Prostate gland (tissue), 2 donors: ENCODE data around the gene MXRA5. TPM values are rescaled to one million over a fixed set of nuclear protein-coding genes. Genes with fewer than 3 reads are reported as not detected.

Experiments
- DNase-seq: peaks from one replicate; pipeline ENCODE4 v3.0.0-alpha.2; 2019; ENCODE audit warnings: low spot score
- H3K27ac ChIP-seq, 2 donors: fragments of 200-600 bp; sonication (generic); 2 replicates each; pipeline ENCODE4 v1.5.1; 2017 to 2019
- H3K27me3 ChIP-seq: fragments of 200-600 bp; sonication (generic); replicated peaks from 2 replicates; pipeline ENCODE4 v1.5.1; 2019; ENCODE audit not compliant: insufficient read depth
- H3K36me3 ChIP-seq, 2 donors: fragments of 200-600 bp; sonication (generic); 1 replicate in 1 of 2; 2 replicates in 1 of 2; pipeline versions ENCODE4 v1.5.1 to v1.8.1; 2017 to 2019
- H3K4me1 ChIP-seq: fragments of 200-600 bp; sonication (generic); replicated peaks from 2 replicates; pipeline ENCODE4 v1.5.1; 2019
- H3K4me3 ChIP-seq, 2 donors: fragments of 200-600 bp; sonication (generic); 2 replicates each; pipeline ENCODE4 v1.5.1; 2017 to 2019
- H3K9me3 ChIP-seq: fragments of 200-600 bp; sonication (generic); 2 replicates; pipeline ENCODE4 v1.5.1; 2017
- POLR2A ChIP-seq: fragments of 450-650 bp; IDR thresholded peaks from one replicate; pipeline ENCODE4 v1.6.1; 2016; ENCODE audit warnings: antibody characterized with exemption, mild to moderate bottlenecking
- POLR2AphosphoS5 ChIP-seq: sonication (generic); formaldehyde crosslinking; IDR thresholded peaks from one replicate; pipeline ENCODE4 v1.6.1; 2017; ENCODE audit warnings: antibody characterized with exemption
- WGBS: methylation state at CpG from one replicate; pipeline ENCODE4 v1.1.5; 2018; 5-methylcytosine and 5-hydroxymethylcytosine counted together
- intact Hi-C: fragments of 100-400 bp; cut with DNase I; formaldehyde crosslinking; loops from one replicate; pipeline ENCODE4 v1.14.2; 2022
- total RNA-seq, 2 donors: library from RNA; depleted of rRNA; stranded (reverse); fragments of >200 nt; gene quantifications; one replicate each; pipeline ENCODE4 v1.1.0, GENCODE V29; 2016
- TF ChIP-seq, protein P1 (sequence below), 4 experiments: fragments of 200-600 bp in 2 of 4; fragments of 450-650 bp in 2 of 4; sonication (generic) in 2 of 4; IDR thresholded peaks; 1 replicate in 3 of 4; 2 replicates in 1 of 4; pipeline ENCODE4 v1.5.1; 2016 to 2019; ENCODE audit warnings: antibody characterized with exemption in 4 of 4, mild to moderate bottlenecking in 2 of 4, moderate library complexity in 2 of 4

Gene MXRA5
- total RNA-seq, 2 donors from 2014 or later = 7.4 to 13.1 TPM

DNA sequence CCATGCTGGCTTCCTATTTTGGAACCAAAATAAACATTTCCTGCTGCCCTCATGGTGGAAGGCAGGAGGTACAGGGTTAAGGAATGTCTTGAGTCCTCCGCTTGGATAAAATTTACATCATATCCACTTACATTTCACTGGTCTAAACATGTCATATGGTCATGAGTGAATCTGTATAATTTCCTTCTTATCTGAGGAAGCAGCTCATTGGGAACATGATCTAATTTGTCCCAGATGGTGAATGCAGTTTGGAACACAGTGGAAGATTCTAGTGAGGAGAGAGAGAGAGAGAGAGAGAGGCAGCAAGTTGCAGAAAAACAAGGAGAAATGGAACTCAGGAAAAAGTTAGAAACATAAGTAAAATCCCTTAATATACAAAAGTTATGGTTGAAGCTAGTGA, 46.8 kb downstream of the MXRA5 start:
- no peak for DNase-seq
- intact Hi-C loops = no loop called here
- Histone ChIP-seq H3K36me3 (no peaks in the 10 kb centered on the region), H3K27ac (no peak overlapping the region), H3K9me3 (no peaks in the 10 kb centered on the region), H3K27me3 (no peaks in the 10 kb centered on the region), H3K4me1 (no peaks in the 10 kb centered on the region), H3K4me3 (no peak overlapping the region)
- WGBS = 56% methylated on average over 1 of the region's 1 CpG
- TF ChIP-seq POLR2A = no peak
- no peak for TF ChIP-seq POLR2AphosphoS5
- TF ChIP-seq, protein P1, sequence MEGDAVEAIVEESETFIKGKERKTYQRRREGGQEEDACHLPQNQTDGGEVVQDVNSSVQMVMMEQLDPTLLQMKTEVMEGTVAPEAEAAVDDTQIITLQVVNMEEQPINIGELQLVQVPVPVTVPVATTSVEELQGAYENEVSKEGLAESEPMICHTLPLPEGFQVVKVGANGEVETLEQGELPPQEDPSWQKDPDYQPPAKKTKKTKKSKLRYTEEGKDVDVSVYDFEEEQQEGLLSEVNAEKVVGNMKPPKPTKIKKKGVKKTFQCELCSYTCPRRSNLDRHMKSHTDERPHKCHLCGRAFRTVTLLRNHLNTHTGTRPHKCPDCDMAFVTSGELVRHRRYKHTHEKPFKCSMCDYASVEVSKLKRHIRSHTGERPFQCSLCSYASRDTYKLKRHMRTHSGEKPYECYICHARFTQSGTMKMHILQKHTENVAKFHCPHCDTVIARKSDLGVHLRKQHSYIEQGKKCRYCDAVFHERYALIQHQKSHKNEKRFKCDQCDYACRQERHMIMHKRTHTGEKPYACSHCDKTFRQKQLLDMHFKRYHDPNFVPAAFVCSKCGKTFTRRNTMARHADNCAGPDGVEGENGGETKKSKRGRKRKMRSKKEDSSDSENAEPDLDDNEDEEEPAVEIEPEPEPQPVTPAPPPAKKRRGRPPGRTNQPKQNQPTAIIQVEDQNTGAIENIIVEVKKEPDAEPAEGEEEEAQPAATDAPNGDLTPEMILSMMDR (IDR thresholded peaks at IDR 0.05) = no peak

DNA sequence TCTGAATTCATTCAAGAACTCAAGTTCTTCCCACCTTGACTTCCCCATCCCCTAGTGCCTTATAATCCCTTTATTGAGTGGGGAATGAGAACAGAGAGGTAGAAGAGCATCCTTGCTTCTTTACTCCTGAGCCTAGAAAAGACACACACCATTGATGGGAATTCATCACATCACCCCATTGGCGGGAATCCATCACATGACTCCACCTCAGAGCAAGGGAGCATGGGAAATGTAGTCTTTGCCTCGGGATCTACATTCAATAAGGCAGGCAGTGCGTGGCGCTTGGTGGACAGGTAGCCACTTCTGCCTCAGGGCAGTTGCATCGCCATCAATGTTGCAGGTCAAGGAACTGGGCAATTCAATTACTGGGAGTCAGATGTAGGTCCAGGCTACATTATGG, 50.7 kb downstream of the MXRA5 start:
- DNase-seq = no peak
- 88% methylated on average over 5 of the region's 5 CpGs for WGBS
- no peak overlapping the region for H3K4me3 ChIP-seq
- H3K27ac ChIP-seq = no peak overlapping the region
- TF ChIP-seq POLR2AphosphoS5 (no peak), POLR2A (no peak)
- TF ChIP-seq, protein P1 (IDR thresholded peaks at IDR 0.05) = no peak
- H3K36me3 ChIP-seq = no peaks in the 10 kb centered on the region
- no peaks in the 10 kb centered on the region for H3K27me3 ChIP-seq
- no peaks in the 10 kb centered on the region for H3K9me3 ChIP-seq
- no peaks in the 10 kb centered on the region for H3K4me1 ChIP-seq
- intact Hi-C loops = no loop called here

DNA sequence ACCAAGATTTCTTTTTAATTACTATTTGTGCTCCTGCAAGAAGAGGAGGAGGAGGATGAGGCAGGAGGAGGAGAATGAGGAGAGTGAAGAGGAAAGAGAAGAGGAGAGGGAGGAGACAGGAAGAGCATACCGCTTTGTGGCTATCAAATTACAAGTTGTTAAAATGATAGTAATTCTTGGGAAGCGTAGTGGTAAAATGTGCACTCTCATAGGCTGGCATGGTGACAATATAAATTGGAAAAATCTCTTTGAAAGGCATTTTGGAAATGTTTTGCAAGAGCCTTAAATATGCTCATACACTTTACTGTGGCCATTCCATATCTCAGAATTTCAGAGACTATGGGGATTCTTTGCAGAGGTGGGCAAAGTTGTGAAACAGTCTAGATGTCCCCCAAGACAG, 53.2 kb downstream of the MXRA5 start:
- intact Hi-C loops = no loop called here
- no peak overlapping the region for H3K4me3 ChIP-seq
- no peaks in the 10 kb centered on the region for H3K9me3 ChIP-seq
- no peaks in the 10 kb centered on the region for H3K4me1 ChIP-seq
- DNase-seq = no peak
- H3K27ac ChIP-seq = no peak overlapping the region
- 33% methylated on average over 2 of the region's 2 CpGs for WGBS
- TF ChIP-seq POLR2AphosphoS5 (no peak), POLR2A (no peak)
- TF ChIP-seq, protein P1 (IDR thresholded peaks at IDR 0.05) = no peak
- no peaks in the 10 kb centered on the region for H3K27me3 ChIP-seq
- no peaks in the 10 kb centered on the region for H3K36me3 ChIP-seq

DNA sequence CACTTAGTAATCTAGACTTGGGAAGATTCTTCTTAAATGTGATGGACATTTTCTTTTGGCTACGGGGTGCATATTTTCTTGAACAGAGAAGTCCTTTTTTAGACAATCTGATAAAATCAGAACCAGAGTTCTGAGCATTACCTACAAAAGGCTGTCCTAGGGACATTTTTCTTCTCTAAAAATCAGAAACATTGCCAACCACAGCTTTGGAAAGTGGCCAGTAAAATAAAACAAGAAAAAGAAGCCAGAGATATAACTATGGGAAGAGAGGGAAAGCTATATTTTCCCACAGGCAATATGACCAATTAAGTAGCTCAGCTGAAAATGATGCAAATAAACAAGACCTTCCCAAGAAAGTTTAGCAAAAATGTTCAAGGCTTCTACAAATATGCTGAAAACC, 55.9 kb downstream of the MXRA5 start:
- Histone ChIP-seq H3K27me3 (no peaks in the 10 kb centered on the region), H3K4me3 (no peak overlapping the region), H3K4me1 (no peaks in the 10 kb centered on the region), H3K9me3 (no peaks in the 10 kb centered on the region), H3K27ac (no peak overlapping the region), H3K36me3 (no peaks in the 10 kb centered on the region)
- WGBS = 31% methylated on average over 1 of the region's 1 CpG
- intact Hi-C loops = no loop called here
- TF ChIP-seq, protein P1 (IDR thresholded peaks at IDR 0.05) = no peak
- no peak for TF ChIP-seq POLR2AphosphoS5
- no peak for TF ChIP-seq POLR2A
- DNase-seq = no peak

DNA sequence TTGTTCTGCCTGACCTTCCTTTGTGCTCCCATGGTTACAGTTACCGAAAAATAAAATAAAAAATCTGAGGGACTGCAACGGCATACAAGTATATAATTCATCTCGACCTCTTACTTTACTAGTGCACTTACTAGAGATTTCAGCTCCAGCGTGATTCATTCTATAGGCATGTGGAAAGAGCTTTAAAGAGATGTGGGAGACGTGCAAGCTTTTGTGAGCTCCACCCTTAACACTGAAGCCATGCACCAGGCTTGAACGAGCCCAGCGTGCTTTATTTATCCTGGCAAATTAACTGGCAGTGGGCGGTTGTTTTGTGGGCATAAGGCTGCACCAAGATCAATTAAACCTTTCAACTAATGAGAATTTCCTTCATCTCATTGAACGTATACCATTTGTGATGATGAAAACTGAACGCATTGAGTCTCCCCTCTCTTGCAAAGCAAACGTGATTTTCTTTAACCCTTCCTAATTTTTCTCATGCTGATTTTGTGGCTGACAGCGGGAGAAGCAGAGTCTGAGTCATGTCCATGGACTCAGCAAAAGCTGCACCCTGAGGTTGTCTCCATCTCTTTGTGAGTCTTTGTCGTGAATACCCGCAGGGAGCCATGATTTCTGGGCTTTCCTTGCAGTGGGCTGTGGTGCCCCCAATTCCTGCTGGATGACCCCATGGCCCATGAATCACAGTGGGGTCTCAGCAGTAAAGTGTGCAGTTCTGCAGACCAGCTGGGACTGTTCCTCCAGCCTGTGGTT, 60.1 kb downstream of the MXRA5 start:
- Histone ChIP-seq H3K9me3 (no peaks in the 10 kb centered on the region), H3K4me1 (no peaks in the 10 kb centered on the region), H3K27ac (no peak overlapping the region), H3K36me3 (no peaks in the 10 kb centered on the region), H3K4me3 (no peak overlapping the region), H3K27me3 (no peaks in the 10 kb centered on the region)
- TF ChIP-seq POLR2AphosphoS5 = no peak
- TF ChIP-seq, protein P1 (IDR thresholded peaks at IDR 0.05) = no peak
- no peak for TF ChIP-seq POLR2A
- intact Hi-C loops = no loop called here
- no peak for DNase-seq
- 21% methylated on average over 14 of the region's 14 CpGs for WGBS
